Spinal cord (tissue), 10 donors: Measurements from ENCODE around the gene DIAPH1. TPM values are rescaled to one million over a fixed set of nuclear protein-coding genes. Genes with fewer than 3 reads are reported as not detected.
A peak's percentile ranks its signal among the peaks of the same experiment; 100 is the strongest.

Source experiments
- DNase-seq, 6 donors: peaks; one replicate each; pipeline versions ENCODE4 v3.0.0 to v3.0.0-alpha.2; 2013 to 2015; ENCODE audit warnings: low spot score in 6 of 6, low read depth in 4 of 6
- H3K27ac ChIP-seq: one replicate; pipeline ENCODE4 v1.5.1; 2013; ENCODE audit warnings: low read depth, low read length, control low read depth
- H3K27me3 ChIP-seq: one replicate; pipeline ENCODE4 v1.6.1; 2013; ENCODE audit warnings: low read length; ENCODE audit not compliant: control insufficient read depth, insufficient read depth
- H3K36me3 ChIP-seq: one replicate; pipeline ENCODE4 v1.6.1; 2013; ENCODE audit warnings: low read length; ENCODE audit not compliant: control insufficient read depth, insufficient read depth
- H3K4me1 ChIP-seq: one replicate; pipeline ENCODE4 v1.6.1; 2013; ENCODE audit warnings: low read length; ENCODE audit not compliant: control insufficient read depth, insufficient read depth
- H3K4me3 ChIP-seq: one replicate; pipeline ENCODE4 v1.5.1; 2013; ENCODE audit warnings: low read depth, low read length, control low read depth
- H3K9me3 ChIP-seq: one replicate; pipeline ENCODE4 v1.6.1; 2013; ENCODE audit warnings: low read length; ENCODE audit not compliant: control insufficient read depth, insufficient read depth
- WGBS: methylation state at CpG from one replicate; pipeline ENCODE4 v1.1.5; 2013; ENCODE audit warnings: missing lambda C conversion rate; ENCODE audit not compliant: insufficient coverage; 5-methylcytosine and 5-hydroxymethylcytosine counted together
- polyA plus RNA-seq, 2 donors: library from polyadenylated mRNA; unstranded; fragments of 120-200 nt; gene quantifications; one replicate each; pipeline ENCODE4 v1.2.1, GENCODE V29; 2013; ENCODE audit not compliant: insufficient read length in 2 of 2
- total RNA-seq, 2 donors: library from RNA; depleted of rRNA in 1 of 2; stranded (reverse); fragments of 120-200 nt in 1 of 2; fragments of >200 nt in 1 of 2; gene quantifications; one replicate each; pipeline versions ENCODE4 v1.2.3 to v1.2.4, GENCODE V29; 2013 to 2014
- donor health status: healthy.

Gene DIAPH1
- total and polyA plus RNA-seq, 4 donors, result 23.6 to 44.4 (median 31.1) TPM

GRCh38 chr5:141558150-141558549 lies 60.6 kb downstream of the DIAPH1 start:
- Histone ChIP-seq H3K27ac (peak overlapping the region; percentile 90), H3K4me1 (no peaks in the 10 kb centered on the region)
- 28% methylated on average over 3 of the region's 6 CpGs for WGBS

GRCh38 chr5:141557681-141558136 lies 61.1 kb downstream of the DIAPH1 start:
- Histone ChIP-seq H3K4me1 (no peaks in the 10 kb centered on the region), H3K36me3 (no peaks in the 10 kb centered on the region), H3K27me3 (no peaks in the 10 kb centered on the region), H3K27ac (peak overlapping the region; percentile 90), H3K4me3 (peak overlapping the region; percentile 31), H3K9me3 (no peaks in the 10 kb centered on the region)
- WGBS, result 25% methylated on average over 5 of the region's 11 CpGs
- peak; percentile 91 to 99 (median 94) for DNase-seq

More at GRCh38 chr5:141558150-141558549, 60.6 kb downstream of the DIAPH1 start:
- DNase-seq, result no peak
- Histone ChIP-seq H3K9me3 (no peaks in the 10 kb centered on the region), H3K27me3 (no peaks in the 10 kb centered on the region), H3K4me3 (no peak overlapping the region), H3K36me3 (no peaks in the 10 kb centered on the region)

DNA sequence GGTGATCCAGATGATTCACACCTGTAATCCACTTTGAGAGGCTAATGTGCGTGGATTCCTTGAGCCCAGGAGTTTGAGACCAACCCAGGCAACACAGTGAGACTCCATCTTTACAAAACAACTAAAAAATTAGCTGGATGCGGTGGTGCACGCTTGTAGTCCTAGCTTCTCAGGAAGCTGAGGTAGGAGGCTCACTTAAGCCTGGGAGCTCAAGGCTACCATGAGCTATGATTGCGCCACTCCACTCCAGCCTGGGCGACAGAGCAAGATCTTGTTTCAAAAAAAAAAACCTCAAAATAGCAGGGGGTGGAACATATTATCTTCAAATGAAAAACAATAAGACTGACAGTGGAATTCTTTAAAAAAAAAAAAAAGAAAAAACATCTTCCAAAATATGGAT lies 70.9 kb downstream of the DIAPH1 start:
- no peak overlapping the region for H3K4me3 ChIP-seq
- no peaks in the 10 kb centered on the region for H3K4me1 ChIP-seq
- no peaks in the 10 kb centered on the region for H3K27me3 ChIP-seq
- 100% methylated on average over 2 of the region's 5 CpGs for WGBS
- H3K9me3 ChIP-seq, result peaks cover 3% of the 10 kb centered on the region
- H3K27ac ChIP-seq, result no peak overlapping the region
- no peak for DNase-seq
- peaks cover 5% of the 10 kb centered on the region for H3K36me3 ChIP-seq

GRCh38 chr5:141547488-141547887 lies 71.3 kb downstream of the DIAPH1 start:
- Histone ChIP-seq H3K27me3 (no peaks in the 10 kb centered on the region), H3K9me3 (peaks cover 3% of the 10 kb centered on the region), H3K4me3 (no peak overlapping the region), H3K27ac (no peak overlapping the region), H3K4me1 (no peaks in the 10 kb centered on the region), H3K36me3 (peaks cover 5% of the 10 kb centered on the region)
- peak in 2 of 6 donors; percentile 14 to 23 for DNase-seq
- no CpG with 5 or more reads among the region's 1 CpG for WGBS

GRCh38 chr5:141543053-141543452 lies 75.7 kb downstream of the DIAPH1 start:
- Histone ChIP-seq H3K27me3 (no peaks in the 10 kb centered on the region), H3K27ac (no peak overlapping the region), H3K4me1 (no peaks in the 10 kb centered on the region), H3K4me3 (no peak overlapping the region), H3K9me3 (peaks cover 3% of the 10 kb centered on the region), H3K36me3 (peaks cover 5% of the 10 kb centered on the region)
- no CpG with 5 or more reads among the region's 2 CpGs for WGBS
- DNase-seq, result no peak

DNA sequence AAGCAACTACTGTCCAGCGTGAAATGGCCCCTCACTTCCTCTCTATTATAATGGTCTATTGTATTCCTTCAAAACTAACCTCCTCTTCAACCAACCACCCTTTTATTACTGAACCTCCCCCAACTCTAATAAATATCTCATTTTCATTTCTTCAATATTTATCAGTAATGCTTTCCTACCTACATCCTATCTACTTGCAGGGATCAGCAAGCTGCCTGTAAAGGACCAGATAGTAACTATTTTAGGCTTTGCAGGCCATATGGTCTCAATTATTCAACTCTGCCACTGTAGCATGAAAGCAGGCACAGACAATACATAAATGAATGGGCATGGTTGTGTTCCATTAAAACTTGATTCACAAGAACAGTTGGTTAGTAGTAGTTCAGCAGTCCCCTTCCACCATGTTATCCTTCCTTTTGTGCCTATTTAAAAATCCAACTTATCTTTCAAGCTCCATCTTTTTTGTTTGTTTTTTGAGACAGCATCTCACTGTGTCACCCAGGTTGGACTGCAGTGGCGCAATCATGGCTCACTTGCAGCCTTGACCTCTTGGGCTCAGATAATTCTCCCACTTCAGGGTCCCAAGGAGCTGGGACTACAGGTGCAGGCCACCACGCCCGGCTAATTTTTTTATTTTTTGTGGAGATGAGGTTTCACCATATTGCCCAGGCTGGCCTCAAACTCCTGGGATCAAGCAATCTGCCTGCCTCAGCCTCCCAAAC lies 84.1 kb downstream of the DIAPH1 start:
- peaks cover 3% of the 10 kb centered on the region for H3K36me3 ChIP-seq
- no peaks in the 10 kb centered on the region for H3K4me1 ChIP-seq
- 89% methylated on average over 2 of the region's 4 CpGs for WGBS
- no peak overlapping the region for H3K4me3 ChIP-seq
- no peaks in the 10 kb centered on the region for H3K27me3 ChIP-seq
- H3K27ac ChIP-seq, result no peak overlapping the region
- H3K9me3 ChIP-seq, result no peaks in the 10 kb centered on the region
- DNase-seq, result no peak

- H3K27me3 ChIP-seq, result no peaks in the 10 kb centered on the region
- H3K4me1 ChIP-seq, result peaks cover 2% of the 10 kb centered on the region
- no peak overlapping the region for H3K27ac ChIP-seq
- DNase-seq, result no peak
- no CpG with 5 or more reads among the region's 1 CpG for WGBS
- H3K4me3 ChIP-seq, result no peak overlapping the region
- H3K36me3 ChIP-seq, result peaks cover 5% of the 10 kb centered on the region
- no peaks in the 10 kb centered on the region for H3K9me3 ChIP-seq
Observed at GRCh38 chr5:141533897-141534296, 84.9 kb downstream of the DIAPH1 start.

DNA sequence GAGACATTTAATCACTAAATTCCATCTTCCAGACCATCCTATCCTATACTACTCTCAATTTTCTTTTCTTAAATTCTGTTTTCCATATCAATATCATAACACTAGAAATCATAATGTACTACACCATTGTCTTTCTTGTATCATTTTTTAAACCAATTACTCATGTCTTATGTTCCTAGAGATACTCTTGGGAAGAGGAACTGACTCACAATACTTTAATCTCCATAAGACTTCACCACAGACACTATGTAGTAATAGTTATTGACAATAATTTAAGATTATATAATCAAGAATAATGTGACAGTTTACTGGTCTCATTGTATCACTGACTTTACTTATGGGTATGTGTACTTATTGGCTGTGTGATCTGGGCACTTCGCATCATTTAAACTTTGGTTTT lies 86.1 kb downstream of the DIAPH1 start:
- H3K27me3 ChIP-seq, result no peaks in the 10 kb centered on the region
- no peak overlapping the region for H3K27ac ChIP-seq
- peaks cover 5% of the 10 kb centered on the region for H3K4me1 ChIP-seq
- no peaks in the 10 kb centered on the region for H3K9me3 ChIP-seq
- no CpG with 5 or more reads among the region's 1 CpG for WGBS
- no peak overlapping the region for H3K4me3 ChIP-seq
- DNase-seq, result no peak
- peaks cover 7% of the 10 kb centered on the region for H3K36me3 ChIP-seq

DNA sequence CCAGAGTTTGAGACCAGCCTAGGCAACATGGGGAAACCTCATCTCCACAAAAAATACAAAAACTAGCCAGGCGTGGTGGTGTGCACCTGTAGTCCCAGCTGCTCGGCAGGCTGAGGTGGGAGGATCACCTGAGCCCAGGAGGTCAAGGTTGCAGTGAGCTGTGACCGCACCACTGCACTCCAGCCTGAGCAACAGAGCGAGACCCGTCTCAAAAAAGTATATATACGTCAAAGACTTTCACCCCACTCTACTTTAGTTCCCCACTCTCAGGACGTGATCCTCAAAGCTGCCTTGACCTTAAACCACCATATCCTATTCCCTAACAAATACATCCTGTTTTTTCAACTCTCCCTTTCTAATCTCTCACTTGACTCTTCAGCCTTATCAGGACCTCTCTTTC lies 88.9 kb downstream of the DIAPH1 start:
- peak overlapping the region; percentile 84 for H3K27ac ChIP-seq
- no peaks in the 10 kb centered on the region for H3K9me3 ChIP-seq
- H3K4me3 ChIP-seq, result no peak overlapping the region
- WGBS, result 98% methylated on average over 7 of the region's 7 CpGs
- peaks cover 10% of the 10 kb centered on the region for H3K4me1 ChIP-seq
- H3K27me3 ChIP-seq, result no peaks in the 10 kb centered on the region
- H3K36me3 ChIP-seq, result peaks cover 17% of the 10 kb centered on the region
- DNase-seq, result no peak

DNA sequence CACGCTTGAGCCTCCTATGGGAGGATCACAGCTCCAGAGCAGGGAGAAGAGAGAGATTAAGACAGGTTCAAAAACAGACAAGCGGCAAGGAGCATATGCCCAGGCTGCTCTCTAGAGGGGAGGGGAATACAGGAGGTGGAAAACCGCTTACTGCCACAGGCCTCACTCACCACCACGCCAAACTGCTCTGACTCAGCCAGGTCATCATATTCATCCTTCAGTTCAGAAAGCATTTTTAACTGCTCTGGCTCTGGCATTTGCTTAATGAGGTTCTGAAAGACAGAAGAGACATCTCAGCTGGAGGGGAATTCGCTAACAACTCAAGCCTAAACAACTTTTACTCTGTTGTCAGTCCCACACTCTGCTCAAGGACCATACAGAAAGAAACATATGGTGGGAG lies 89.8 kb downstream of the DIAPH1 start:
- Histone ChIP-seq H3K4me1 (peaks cover 18% of the 10 kb centered on the region), H3K27ac (peak overlapping the region; percentile 84)
- WGBS, result 100% methylated on average over 1 of the region's 5 CpGs

More for the DNA sequence above, 89.8 kb downstream of the DIAPH1 start:
- Histone ChIP-seq H3K27me3 (no peaks in the 10 kb centered on the region), H3K4me3 (no peak overlapping the region), H3K36me3 (peaks cover 17% of the 10 kb centered on the region), H3K9me3 (no peaks in the 10 kb centered on the region)
- DNase-seq, result no peak
